Mucosa of stomach (tissue), 1 donor: ENCODE measurements around the gene C19orf85.
"Not testable (repeated sequence)": the region's sequence is repeated elsewhere in the genome, so short reads cannot be mapped to it uniquely, and the experiment has no call there.

Experiments
- H3K27me3 ChIP-seq: one replicate; pipeline ENCODE4 v1.7.0; 2013; ENCODE audit warnings: mild to moderate bottlenecking, low read length; ENCODE audit not compliant: control insufficient read depth, insufficient read depth
- H3K36me3 ChIP-seq: one replicate; pipeline ENCODE4 v1.7.0; 2013; ENCODE audit warnings: low read length; ENCODE audit not compliant: control insufficient read depth, insufficient read depth
- H3K4me1 ChIP-seq: one replicate; pipeline ENCODE4 v1.7.0; 2013; ENCODE audit warnings: mild to moderate bottlenecking, low read length; ENCODE audit not compliant: control insufficient read depth, insufficient read depth
- H3K4me3 ChIP-seq: one replicate; pipeline ENCODE4 v1.7.0; 2013; ENCODE audit warnings: low read length
- H3K9ac ChIP-seq: one replicate; pipeline ENCODE4 v1.7.0; 2013; ENCODE audit warnings: mild to moderate bottlenecking, low read length, moderate library complexity
- H3K9me3 ChIP-seq: one replicate; pipeline ENCODE4 v1.7.0; 2013; ENCODE audit warnings: mild to moderate bottlenecking, low read length, moderate library complexity; ENCODE audit not compliant: control insufficient read depth
- donor health status: Pancreatic carcinoma.

C19orf85 gene

GRCh38 chr19:55436847-55437246 is 27.7 kb downstream of the C19orf85 start:
- peaks cover 10% of the 10 kb centered on the region for H3K4me1 ChIP-seq
- H3K27me3 ChIP-seq = peaks cover 74% of the 10 kb centered on the region
- no peak overlapping the region for H3K4me3 ChIP-seq

GRCh38 chr19:55435020-55435419 is 29.5 kb downstream of the C19orf85 start:
- Histone ChIP-seq H3K27me3 (peaks cover 64% of the 10 kb centered on the region), H3K4me1 (no peaks in the 10 kb centered on the region), H3K36me3 (no peaks in the 10 kb centered on the region), H3K9me3 (no peaks in the 10 kb centered on the region), H3K4me3 (no peak overlapping the region), H3K9ac (no peak overlapping the region)

More at GRCh38 chr19:55436847-55437246, 27.7 kb downstream of the C19orf85 start:
- no peaks in the 10 kb centered on the region for H3K9me3 ChIP-seq
- no peak overlapping the region for H3K9ac ChIP-seq
- H3K36me3 ChIP-seq = no peaks in the 10 kb centered on the region

- Histone ChIP-seq H3K27me3 (peaks cover 61% of the 10 kb centered on the region), H3K9me3 (no peaks in the 10 kb centered on the region), H3K4me1 (no peaks in the 10 kb centered on the region), H3K36me3 (no peaks in the 10 kb centered on the region), H3K9ac (no peak overlapping the region), H3K4me3 (no peak overlapping the region)
Measured at GRCh38 chr19:55434356-55434919, 30.1 kb downstream of the C19orf85 start.

- Histone ChIP-seq H3K36me3 (no peaks in the 10 kb centered on the region), H3K27me3 (peaks cover 49% of the 10 kb centered on the region), H3K9me3 (no peaks in the 10 kb centered on the region), H3K4me1 (no peaks in the 10 kb centered on the region), H3K4me3 (no peak overlapping the region), H3K9ac (no peak overlapping the region)
Measured at GRCh38 chr19:55433292-55433691, 31.3 kb downstream of the C19orf85 start.

- Histone ChIP-seq H3K27me3 (peaks cover 41% of the 10 kb centered on the region), H3K36me3 (no peaks in the 10 kb centered on the region)
Measured at GRCh38 chr19:55432241-55432959, 32.2 kb downstream of the C19orf85 start.

GRCh38 chr19:55431183-55431582 is 33.4 kb downstream of the C19orf85 start:
- Histone ChIP-seq H3K36me3 (no peaks in the 10 kb centered on the region), H3K4me3 (no peak overlapping the region), H3K27me3 (peaks cover 38% of the 10 kb centered on the region), H3K4me1 (no peaks in the 10 kb centered on the region), H3K9ac (no peak overlapping the region), H3K9me3 (no peaks in the 10 kb centered on the region)

More at GRCh38 chr19:55432241-55432959, 32.2 kb downstream of the C19orf85 start:
- H3K9ac ChIP-seq = no peak overlapping the region
- H3K9me3 ChIP-seq = no peaks in the 10 kb centered on the region
- no peaks in the 10 kb centered on the region for H3K4me1 ChIP-seq
- no peak overlapping the region for H3K4me3 ChIP-seq

GRCh38 chr19:55426042-55426441 is 38.5 kb downstream of the C19orf85 start:
- Histone ChIP-seq H3K9me3 (no peaks in the 10 kb centered on the region), H3K4me1 (no peaks in the 10 kb centered on the region), H3K4me3 (no peak overlapping the region), H3K36me3 (no peaks in the 10 kb centered on the region), H3K9ac (no peak overlapping the region), H3K27me3 (peaks cover 1% of the 10 kb centered on the region)

- H3K27me3 ChIP-seq = no peaks in the 10 kb centered on the region
- H3K36me3 ChIP-seq = no peaks in the 10 kb centered on the region
- no peak overlapping the region for H3K9ac ChIP-seq
- no peak overlapping the region for H3K4me3 ChIP-seq
- no peaks in the 10 kb centered on the region for H3K9me3 ChIP-seq
- H3K4me1 ChIP-seq = no peaks in the 10 kb centered on the region
Measured at GRCh38 chr19:55424518-55424917, 40.0 kb downstream of the C19orf85 start.

GRCh38 chr19:55423225-55424005 is 41.1 kb downstream of the C19orf85 start:
- no peaks in the 10 kb centered on the region for H3K4me1 ChIP-seq
- H3K4me3 ChIP-seq = no peak overlapping the region
- H3K36me3 ChIP-seq = no peaks in the 10 kb centered on the region
- no peaks in the 10 kb centered on the region for H3K9me3 ChIP-seq
- H3K27me3 ChIP-seq = no peaks in the 10 kb centered on the region
- no peak overlapping the region for H3K9ac ChIP-seq

GRCh38 chr19:55421281-55421680 is 43.3 kb downstream of the C19orf85 start:
- H3K4me3 ChIP-seq, H3K4me1 ChIP-seq, H3K9ac ChIP-seq, H3K36me3 ChIP-seq, H3K27me3 ChIP-seq, H3K9me3 ChIP-seq: not testable (repeated sequence)

- Histone ChIP-seq H3K4me1 (no peaks in the 10 kb centered on the region), H3K4me3 (no peak overlapping the region), H3K36me3 (no peaks in the 10 kb centered on the region), H3K9ac (no peak overlapping the region), H3K9me3 (no peaks in the 10 kb centered on the region), H3K27me3 (no peaks in the 10 kb centered on the region)
Measured at GRCh38 chr19:55419624-55420236, 44.8 kb downstream of the C19orf85 start.

- Histone ChIP-seq H3K4me1 (no peaks in the 10 kb centered on the region), H3K9ac (no peak overlapping the region), H3K36me3 (no peaks in the 10 kb centered on the region), H3K9me3 (no peaks in the 10 kb centered on the region), H3K4me3 (no peak overlapping the region), H3K27me3 (no peaks in the 10 kb centered on the region)
Measured at GRCh38 chr19:55419103-55419502, 45.4 kb downstream of the C19orf85 start.
